8988T (cell line): ENCODE data around the gene SZRD1.

Experiments used
- DNase-seq: peaks from one replicate; pipeline ENCODE4 v3.0.0; 2011

The SZRD1 gene

GRCh38 chr1:16398371-16398953, 31.4 kb downstream of the SZRD1 start:
- no peak for DNase-seq

- DNase-seq = no peak
Measured at GRCh38 chr1:16402742-16403141, 35.7 kb downstream of the SZRD1 start.

- no peak for DNase-seq
Measured at GRCh38 chr1:16405441-16405840, 38.4 kb downstream of the SZRD1 start.

- DNase-seq = no peak
Measured at GRCh38 chr1:16406868-16407267, 39.8 kb downstream of the SZRD1 start.

- DNase-seq = no peak
Measured at GRCh38 chr1:16409536-16410152, 42.6 kb downstream of the SZRD1 start.

- no peak for DNase-seq
Measured at GRCh38 chr1:16410803-16411202, 43.8 kb downstream of the SZRD1 start.

- no peak for DNase-seq
Measured at GRCh38 chr1:16413191-16413590, 46.1 kb downstream of the SZRD1 start.

- no peak for DNase-seq
Measured at GRCh38 chr1:16418823-16419425, 51.9 kb downstream of the SZRD1 start.

- DNase-seq = no peak
Measured at GRCh38 chr1:16420424-16421118, 53.5 kb downstream of the SZRD1 start.

GRCh38 chr1:16421201-16421600, 54.2 kb downstream of the SZRD1 start:
- no peak for DNase-seq

GRCh38 chr1:16422041-16422440, 55.0 kb downstream of the SZRD1 start:
- DNase-seq = no peak

GRCh38 chr1:16425125-16426025, 58.3 kb downstream of the SZRD1 start:
- DNase-seq = no peak

GRCh38 chr1:16430606-16431005, 63.6 kb downstream of the SZRD1 start:
- no peak for DNase-seq

- DNase-seq = no peak
Measured at GRCh38 chr1:16433030-16433429, 66.0 kb downstream of the SZRD1 start.

GRCh38 chr1:16434007-16434406, 67.0 kb downstream of the SZRD1 start:
- DNase-seq = no peak

GRCh38 chr1:16434501-16434900, 67.5 kb downstream of the SZRD1 start:
- DNase-seq = no peak

- DNase-seq = no peak
Measured at GRCh38 chr1:16436946-16437474, 70.0 kb downstream of the SZRD1 start, which contains the start of gene SPATA21. Gene SPATA21 (minus strand): TSS chr1:16437424. CDS start chr1:16431371, 6,053 bp downstream.

GRCh38 chr1:16438516-16438915, 71.5 kb downstream of the SZRD1 start:
- DNase-seq = no peak

- DNase-seq = no peak
Measured at GRCh38 chr1:16438924-16439323, 71.9 kb downstream of the SZRD1 start.

- peak; percentile 18 for DNase-seq
Measured at GRCh38 chr1:16440131-16440469, 73.1 kb downstream of the SZRD1 start.

GRCh38 chr1:16440470-16441281, 73.6 kb downstream of the SZRD1 start, which contains the start of gene NECAP2:
Gene NECAP2 (plus strand): TSS chr1:16440724. CDS start chr1:16440762, 38 bp downstream.
- DNase-seq = peak; percentile 81

GRCh38 chr1:16441282-16441665, 74.2 kb downstream of the SZRD1 start:
- DNase-seq = no peak
